Heart right ventricle (tissue), 16 donors: ENCODE results near the gene PIEZO1. TPM values are rescaled to one million over a fixed set of nuclear protein-coding genes. Genes with fewer than 3 reads are reported as not detected.
A peak's percentile ranks its signal among the peaks of the same experiment; 100 is the strongest.

ENCODE experiments used
- ATAC-seq, 8 donors: fragments of 200-7000 bp; cut with Tn5 transposase; one replicate each; pipeline ENCODE4 v1.9.1; 2020; ENCODE audit warnings: mild to moderate bottlenecking in 8 of 8, moderate library complexity in 8 of 8, moderate number of reproducible peaks in 1 of 8
- DNase-seq, 2 donors: peaks; one replicate each; pipeline ENCODE4 v3.0.0-alpha.2; 2020
- H3K27ac ChIP-seq, 10 donors: fragments of 200-600 bp; sonication (generic) in 2 of 10; one replicate each; pipeline versions ENCODE4 v1.5.0 to v1.8.0; 2020 to 2022; ENCODE audit warnings: mild to moderate bottlenecking in 3 of 10
- H3K27me3 ChIP-seq, 7 donors: fragments of 200-600 bp; one replicate each; pipeline ENCODE4 v1.8.0; 2021 to 2022; ENCODE audit warnings: mild to moderate bottlenecking in 2 of 7
- H3K36me3 ChIP-seq, 9 donors: fragments of 200-600 bp; sonication (generic) in 1 of 9; one replicate each; pipeline versions ENCODE4 v1.5.0 to v1.8.0; 2020 to 2022; ENCODE audit warnings: mild to moderate bottlenecking in 2 of 9
- H3K4me1 ChIP-seq, 9 donors: fragments of 200-600 bp; sonication (generic) in 1 of 9; one replicate each; pipeline versions ENCODE4 v1.5.0 to v1.8.0; 2020 to 2022; ENCODE audit warnings: mild to moderate bottlenecking in 4 of 9
- H3K4me3 ChIP-seq, 10 donors: fragments of 200-600 bp; sonication (generic) in 2 of 10; one replicate each; pipeline versions ENCODE4 v1.5.0 to v1.8.0; 2020 to 2022; ENCODE audit warnings: mild to moderate bottlenecking in 7 of 10, moderate library complexity in 2 of 10
- H3K9me3 ChIP-seq, 11 donors: fragments of 200-600 bp in 10 of 11; sonication (generic) in 2 of 11; one replicate each; pipeline versions ENCODE4 v1.5.0 to v1.8.0; 2013 to 2022; ENCODE audit warnings: mild to moderate bottlenecking in 2 of 11, control low read depth in 1 of 11, moderate library complexity in 1 of 11
- WGBS, 2 donors: extraction: QIAGEN DNeasy Blood & Tissue Kit; methylation state at CpG; one replicate each; pipeline ENCODE4 v1.1.7; 2013; ENCODE audit warnings: inconsistent platforms in 1 of 2; 5-methylcytosine and 5-hydroxymethylcytosine counted together
- intact Hi-C, 10 donors: fragments of 100-400 bp; cut with DNase I; formaldehyde crosslinking; loops; one replicate each; pipeline versions ENCODE4 v1.11.1 to v1.14.2; 2022
- polyA plus RNA-seq, 2 donors: library from polyadenylated mRNA; stranded (reverse); fragments of 200-250 nt; gene quantifications; one replicate each; pipeline ENCODE4 v1.2.3, GENCODE V29; 2013
- total RNA-seq, 10 donors: library from RNA; stranded (reverse); fragmentation: NEBNext Ultra II Directional in 3 of 10; extraction: Animal tissue kit (Norgen Biotek cat#: 25700) in 3 of 10; gene quantifications; one replicate each; pipeline versions ENCODE4 v1.2.1 to v1.2.4, GENCODE V29; 2021 to 2023
- TF ChIP-seq, protein P1 (sequence below), 9 donors: fragments of 200-600 bp; sonication (generic) in 2 of 9; IDR thresholded peaks; one replicate each; pipeline versions ENCODE4 v1.5.0 to v1.8.0; 2021 to 2022; ENCODE audit warnings: antibody characterized with exemption in 9 of 9, mild to moderate bottlenecking in 5 of 9, moderate library complexity in 1 of 9
- donor health status: Arrhythmogenic right ventricular cardiomyopathy.
- donor health status: ischemic (EF 13 %, LVEDD 7.1; RV severe dilation, severe dysfunction).
- donor health status: healthy with polysubstance abuse.
- donor health status: DM: no; HTN: yes; CAD: no.
- donor health status: DM: no; HTN: no; CAD: no.
- donor health status: ischemic (EF 25% LVEDD 6.9; RV normal size, moderate dysfunction).
- donor health status: ischemic (EF 25% LVEDD 5.7; RV mildly dilated, moderate dysfunction).
- donor health status: healthy.
- donor health status: DM: yes; HTN: yes; CAD: no.
- donor health status: Ischemic cardiomyopathy.
- donor health status: ischemic (EF 35%, LVEDD 5.7; RV mildly dilated, moderate dysfunction).
- donor health status: nonischemic (EF 11% LVEDD 7.7; RV severe dilation, severe dysfunction).
- donor health status: DM: yes; HTN: yes; CAD: no.
- donor health status: PGD.
- donor health status: ischemic (EF 29% LVEDD 5.4; RV normal size, mild dysfunction).
- donor health status: nonischemic (EF 23%, LVEDD 6.1; RV moderate dilation, normal function).

The PIEZO1 gene
- total and polyA plus RNA-seq, 12 donors: 12.3 to 78.2 (median 18.0) TPM

- peaks cover 7 to 61% (median 49%) of the 10 kb centered on the region in 9 donors for H3K4me1 ChIP-seq
- WGBS, 2 donors: 80 to 81% methylated on average over 14 of the region's 14 CpGs
Measured at GRCh38 chr16:88700322-88700635, 84.7 kb downstream of the PIEZO1 start.

DNA sequence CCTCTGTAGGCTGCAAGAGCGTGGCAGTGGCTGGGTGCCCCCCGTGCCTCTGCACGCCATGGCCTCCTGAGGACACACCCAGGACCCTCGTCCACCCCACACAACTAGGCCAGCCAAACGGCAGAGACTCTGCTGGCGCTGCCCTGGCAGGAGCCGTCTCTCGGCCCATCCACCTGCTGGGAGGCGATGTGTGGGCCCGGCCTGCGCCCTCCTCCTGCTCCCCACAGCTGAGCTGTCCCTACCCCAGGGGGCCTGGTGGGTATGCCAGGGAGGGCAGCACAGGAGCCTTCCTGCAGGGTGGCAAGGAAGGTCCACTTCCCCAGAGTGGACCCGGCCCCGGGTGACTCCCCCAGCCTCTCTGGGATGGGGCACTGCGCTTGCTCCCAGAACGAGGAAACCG, 85.8 kb downstream of the PIEZO1 start:
- Histone ChIP-seq H3K4me3 (no peak overlapping the region), H3K4me1 (peaks cover 0 to 50% (median 38%) of the 10 kb centered on the region in 9 donors), H3K27ac (peak overlapping the region in 1 of 10 donors; percentile 97), H3K36me3 (peaks cover 0 to 66% (median 25%) of the 10 kb centered on the region in 9 donors), H3K27me3 (no peaks in the 10 kb centered on the region), H3K9me3 (no peaks in the 10 kb centered on the region)
- 94 to 96% methylated on average over 15 to 16 of the region's 16 CpGs for WGBS, 2 donors
- intact Hi-C loops: no loop called here
- DNase-seq: no peak
- no peak for ATAC-seq
- TF ChIP-seq, protein P1, sequence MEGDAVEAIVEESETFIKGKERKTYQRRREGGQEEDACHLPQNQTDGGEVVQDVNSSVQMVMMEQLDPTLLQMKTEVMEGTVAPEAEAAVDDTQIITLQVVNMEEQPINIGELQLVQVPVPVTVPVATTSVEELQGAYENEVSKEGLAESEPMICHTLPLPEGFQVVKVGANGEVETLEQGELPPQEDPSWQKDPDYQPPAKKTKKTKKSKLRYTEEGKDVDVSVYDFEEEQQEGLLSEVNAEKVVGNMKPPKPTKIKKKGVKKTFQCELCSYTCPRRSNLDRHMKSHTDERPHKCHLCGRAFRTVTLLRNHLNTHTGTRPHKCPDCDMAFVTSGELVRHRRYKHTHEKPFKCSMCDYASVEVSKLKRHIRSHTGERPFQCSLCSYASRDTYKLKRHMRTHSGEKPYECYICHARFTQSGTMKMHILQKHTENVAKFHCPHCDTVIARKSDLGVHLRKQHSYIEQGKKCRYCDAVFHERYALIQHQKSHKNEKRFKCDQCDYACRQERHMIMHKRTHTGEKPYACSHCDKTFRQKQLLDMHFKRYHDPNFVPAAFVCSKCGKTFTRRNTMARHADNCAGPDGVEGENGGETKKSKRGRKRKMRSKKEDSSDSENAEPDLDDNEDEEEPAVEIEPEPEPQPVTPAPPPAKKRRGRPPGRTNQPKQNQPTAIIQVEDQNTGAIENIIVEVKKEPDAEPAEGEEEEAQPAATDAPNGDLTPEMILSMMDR (IDR thresholded peaks at IDR 0.05): no peak

More at GRCh38 chr16:88700322-88700635, 84.7 kb downstream of the PIEZO1 start:
- H3K36me3 ChIP-seq: peaks cover 0 to 64% (median 25%) of the 10 kb centered on the region in 9 donors
- TF ChIP-seq, protein P1 (IDR thresholded peaks at IDR 0.05): no peak
- peak overlapping the region in 4 of 10 donors; percentile 6 to 99 (median 26) for H3K4me3 ChIP-seq
- peak overlapping the region in 9 of 10 donors; percentile 64 to 97 (median 83) for H3K27ac ChIP-seq
- no peaks in the 10 kb centered on the region for H3K9me3 ChIP-seq
- ATAC-seq: no peak
- H3K27me3 ChIP-seq: no peaks in the 10 kb centered on the region
- intact Hi-C loops: loop anchor here in 3 of 10 donors (5.0 to 10.0 kb wide), 2 partner anchors 38 to 125 kb away; partner anchors contain the start of genes ZC3H18 (in 2 of the 3) and MVD (in 1 of the 3)
- no peak for DNase-seq

GRCh38 chr16:88698646-88699045, 86.4 kb downstream of the PIEZO1 start:
- no peak overlapping the region for H3K27ac ChIP-seq
- no peak for ATAC-seq
- H3K4me1 ChIP-seq: peaks cover 0 to 44% (median 34%) of the 10 kb centered on the region in 9 donors
- H3K9me3 ChIP-seq: no peaks in the 10 kb centered on the region
- no peak overlapping the region for H3K4me3 ChIP-seq
- H3K36me3 ChIP-seq: peaks cover 0 to 66% (median 25%) of the 10 kb centered on the region in 9 donors
- WGBS, 2 donors: 98% methylated on average over 25 of the region's 25 CpGs
- intact Hi-C loops: no loop called here
- no peak for DNase-seq
- TF ChIP-seq, protein P1 (IDR thresholded peaks at IDR 0.05): no peak
- H3K27me3 ChIP-seq: no peaks in the 10 kb centered on the region

GRCh38 chr16:88697831-88698615, 87.0 kb downstream of the PIEZO1 start:
- Histone ChIP-seq H3K9me3 (no peaks in the 10 kb centered on the region), H3K4me1 (peaks cover 0 to 41% (median 28%) of the 10 kb centered on the region in 9 donors), H3K27ac (no peak overlapping the region), H3K36me3 (peaks cover 0 to 64% (median 25%) of the 10 kb centered on the region in 9 donors), H3K4me3 (no peak overlapping the region), H3K27me3 (no peaks in the 10 kb centered on the region)
- TF ChIP-seq, protein P1 (IDR thresholded peaks at IDR 0.05): peak in 7 of 9 donors; percentile 16 to 47 (median 34)
- intact Hi-C loops: no loop called here
- DNase-seq (no peak), ATAC-seq (no peak)
- WGBS, 2 donors: 84 to 87% methylated on average over 37 of the region's 37 CpGs
